Sigmoid colon (tissue), 7 donors: ENCODE data around the gene BOD1. TPM values are rescaled to one million over a fixed set of nuclear protein-coding genes. Genes with fewer than 3 reads are reported as not detected.

Experiments
- DNase-seq: peaks from one replicate; pipeline ENCODE4 v3.0.0-alpha.2; 2019
- H3K27ac ChIP-seq, 4 donors: fragments of 200-600 bp; sonication (generic); one replicate each; pipeline ENCODE4 v1.5.1; 2016 to 2019; ENCODE audit warnings: mild to moderate bottlenecking in 1 of 4
- H3K27me3 ChIP-seq, 3 donors: fragments of 200-600 bp; sonication (generic); one replicate each; pipeline ENCODE4 v1.5.1; 2019; ENCODE audit warnings: mild to moderate bottlenecking in 1 of 3
- H3K36me3 ChIP-seq, 4 donors: fragments of 200-600 bp; sonication (generic); one replicate each; pipeline ENCODE4 v1.5.1; 2016 to 2019
- H3K4me1 ChIP-seq, 4 donors: fragments of 200-600 bp; sonication (generic); one replicate each; pipeline ENCODE4 v1.5.1; 2017 to 2019
- H3K4me3 ChIP-seq, 4 donors: fragments of 200-600 bp; sonication (generic); one replicate each; pipeline ENCODE4 v1.5.1; 2017 to 2019; ENCODE audit warnings: mild to moderate bottlenecking in 2 of 4, moderate library complexity in 1 of 4
- H3K9me3 ChIP-seq, 4 donors: fragments of 200-600 bp in 3 of 4; sonication (generic) in 3 of 4; one replicate each; pipeline versions ENCODE4 v1.5.1 to v1.6.1; 2013 to 2019
- EP300 ChIP-seq, 4 donors: sonication (generic); formaldehyde crosslinking; IDR thresholded peaks; one replicate each; pipeline ENCODE4 v1.6.1; 2017; ENCODE audit warnings: antibody characterized with exemption in 4 of 4
- POLR2A ChIP-seq, 2 donors: fragments of 450-650 bp; IDR thresholded peaks; one replicate each; pipeline ENCODE4 v1.6.1; 2016; ENCODE audit warnings: antibody characterized with exemption in 2 of 2, mild to moderate bottlenecking in 2 of 2, moderate library complexity in 2 of 2
- POLR2AphosphoS5 ChIP-seq, 4 donors: sonication (generic); formaldehyde crosslinking; IDR thresholded peaks; one replicate each; pipeline ENCODE4 v1.6.1; 2017; ENCODE audit warnings: antibody characterized with exemption in 4 of 4
- WGBS, 2 donors: extraction: QIAGEN DNeasy Blood & Tissue Kit; methylation state at CpG; one replicate each; pipeline ENCODE4 v1.1.7; 2013; 5-methylcytosine and 5-hydroxymethylcytosine counted together
- intact Hi-C: fragments of 100-400 bp; cut with DNase I; formaldehyde crosslinking; loops from one replicate; pipeline ENCODE4 v1.15.1; 2023
- polyA plus RNA-seq, 3 donors: library from polyadenylated mRNA; stranded (reverse); fragments of 200-250 nt; gene quantifications; one replicate each; pipeline ENCODE4 v1.2.3, GENCODE V29; 2013
- total RNA-seq, 4 donors: library from RNA; depleted of rRNA; stranded (reverse); fragments of >200 nt; gene quantifications; one replicate each; pipeline ENCODE4 v1.1.0, GENCODE V29; 2016
- TF ChIP-seq, protein P1 (sequence below), 4 experiments: fragments of 450-650 bp in 3 of 4; fragments of 200-600 bp in 1 of 4; IDR thresholded peaks; one replicate each; pipeline ENCODE4 v1.5.1; 2016 to 2019; ENCODE audit warnings: antibody characterized with exemption in 4 of 4, mild to moderate bottlenecking in 3 of 4, moderate library complexity in 2 of 4
- donor health status: healthy with polysubstance abuse.
- donor health status: Bipolar disorder and iron deficiency.
- donor health status: healthy.

The BOD1 gene
- total and polyA plus RNA-seq, 7 donors = 17.6 to 71.3 (median 39.3) TPM

DNA sequence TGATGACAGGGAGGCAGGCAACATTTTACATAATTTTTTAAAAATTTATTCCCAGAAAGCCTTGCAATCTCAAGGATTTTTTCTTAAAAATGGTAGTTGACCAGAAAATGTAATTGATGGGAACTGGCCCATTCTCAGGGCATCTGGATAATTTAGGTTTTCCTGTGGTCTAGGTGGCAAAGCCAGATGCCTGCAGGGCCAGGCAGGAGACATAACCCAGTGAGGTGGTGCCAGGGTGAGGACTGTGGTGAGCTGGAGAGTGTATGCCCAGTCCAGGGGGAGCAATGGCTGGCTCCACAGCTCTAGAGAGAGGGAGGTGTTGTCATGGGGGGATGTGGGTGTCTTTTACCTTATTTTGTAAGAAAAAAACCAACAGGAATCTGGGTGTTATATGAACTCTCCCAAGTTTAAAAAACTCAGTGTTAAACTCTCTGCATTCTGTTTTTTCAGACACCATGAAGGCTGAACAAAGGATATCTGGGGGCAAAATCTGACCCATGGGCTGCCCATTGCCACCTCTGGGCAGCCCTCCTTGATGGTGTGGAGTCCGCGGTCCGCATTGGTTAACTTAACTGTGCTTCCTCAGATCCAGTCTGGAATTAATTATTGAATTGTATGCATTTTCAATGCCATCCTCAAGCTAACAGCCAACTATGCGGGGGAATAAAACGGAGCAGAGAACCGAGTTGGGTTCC is 43.9 kb downstream of the BOD1 start:
- intact Hi-C loops = loop anchor here (1.0 to 10.0 kb wide), 3 partner anchors 75 to 278 kb away; no protein-coding TSS in a partner anchor
- Histone ChIP-seq H3K36me3 (no peaks in the 10 kb centered on the region), H3K27ac (peak overlapping the region in 1 of 4 donors; percentile 20), H3K4me3 (no peak overlapping the region), H3K27me3 (no peaks in the 10 kb centered on the region), H3K9me3 (peaks cover 0 to 4% (median 0%) of the 10 kb centered on the region in 4 donors), H3K4me1 (peaks cover 0 to 20% (median 10%) of the 10 kb centered on the region in 4 donors)
- TF ChIP-seq POLR2AphosphoS5 (IDR thresholded peaks at IDR 0.05) (peak in 2 of 4 donors; percentile 29 to 50), POLR2A (IDR thresholded peaks at IDR 0.05) (no peak), EP300 (IDR thresholded peaks at IDR 0.05) (no peak)
- TF ChIP-seq, protein P1, sequence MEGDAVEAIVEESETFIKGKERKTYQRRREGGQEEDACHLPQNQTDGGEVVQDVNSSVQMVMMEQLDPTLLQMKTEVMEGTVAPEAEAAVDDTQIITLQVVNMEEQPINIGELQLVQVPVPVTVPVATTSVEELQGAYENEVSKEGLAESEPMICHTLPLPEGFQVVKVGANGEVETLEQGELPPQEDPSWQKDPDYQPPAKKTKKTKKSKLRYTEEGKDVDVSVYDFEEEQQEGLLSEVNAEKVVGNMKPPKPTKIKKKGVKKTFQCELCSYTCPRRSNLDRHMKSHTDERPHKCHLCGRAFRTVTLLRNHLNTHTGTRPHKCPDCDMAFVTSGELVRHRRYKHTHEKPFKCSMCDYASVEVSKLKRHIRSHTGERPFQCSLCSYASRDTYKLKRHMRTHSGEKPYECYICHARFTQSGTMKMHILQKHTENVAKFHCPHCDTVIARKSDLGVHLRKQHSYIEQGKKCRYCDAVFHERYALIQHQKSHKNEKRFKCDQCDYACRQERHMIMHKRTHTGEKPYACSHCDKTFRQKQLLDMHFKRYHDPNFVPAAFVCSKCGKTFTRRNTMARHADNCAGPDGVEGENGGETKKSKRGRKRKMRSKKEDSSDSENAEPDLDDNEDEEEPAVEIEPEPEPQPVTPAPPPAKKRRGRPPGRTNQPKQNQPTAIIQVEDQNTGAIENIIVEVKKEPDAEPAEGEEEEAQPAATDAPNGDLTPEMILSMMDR (IDR thresholded peaks at IDR 0.05) = no peak
- 27 to 29% methylated on average over 6 of the region's 6 CpGs for WGBS, 2 donors
- DNase-seq = peak; percentile 60

DNA sequence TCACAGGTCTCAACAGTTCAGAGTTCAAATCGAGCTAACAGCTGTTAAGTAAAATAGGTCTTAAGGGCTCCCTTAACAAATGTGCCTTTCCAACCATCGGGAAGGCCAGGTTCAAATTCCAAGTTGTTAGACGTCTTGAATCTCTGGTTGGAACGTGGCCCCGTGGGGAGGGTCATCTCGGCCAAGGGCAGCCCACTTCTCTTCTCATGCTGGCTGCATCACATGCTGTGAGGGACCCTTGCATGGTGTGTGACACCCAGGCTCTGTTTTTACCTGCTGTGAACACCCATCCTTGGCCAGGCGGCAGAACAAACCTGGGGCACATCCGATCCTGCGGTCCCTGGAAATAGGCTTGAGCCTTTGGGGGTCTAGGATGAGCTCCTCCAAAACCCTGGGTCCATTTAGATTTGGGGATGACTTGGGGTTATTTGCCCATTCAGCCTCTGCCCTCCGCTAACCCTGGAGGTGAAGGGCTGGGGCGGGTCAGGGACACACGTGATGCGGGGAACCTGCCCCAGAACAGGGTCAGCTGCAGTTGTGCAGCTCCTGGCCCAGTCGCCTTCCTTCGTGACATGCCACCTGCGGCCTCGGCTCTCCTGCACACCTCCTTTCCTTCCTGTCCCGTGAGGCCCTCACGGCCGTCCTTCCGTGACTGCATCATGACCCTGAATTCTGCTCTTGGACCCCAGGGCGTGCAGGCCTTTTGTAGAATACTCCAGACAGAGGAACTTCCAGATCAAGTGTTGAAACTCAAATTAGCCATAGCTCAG is 45.9 kb downstream of the BOD1 start:
- peak; percentile 41 for DNase-seq
- Histone ChIP-seq H3K9me3 (peaks cover 0 to 4% (median 0%) of the 10 kb centered on the region in 4 donors), H3K27ac (no peak overlapping the region), H3K4me1 (peaks cover 0 to 20% (median 10%) of the 10 kb centered on the region in 4 donors), H3K27me3 (no peaks in the 10 kb centered on the region), H3K4me3 (no peak overlapping the region), H3K36me3 (no peaks in the 10 kb centered on the region)
- TF ChIP-seq POLR2A (IDR thresholded peaks at IDR 0.05) = no peak
- TF ChIP-seq, protein P1 (IDR thresholded peaks at IDR 0.05) = no peak
- TF ChIP-seq POLR2AphosphoS5 (IDR thresholded peaks at IDR 0.05) = no peak
- TF ChIP-seq EP300 (IDR thresholded peaks at IDR 0.05) = no peak
- WGBS, 2 donors = 74 to 87% methylated on average over 22 of the region's 22 CpGs
- intact Hi-C loops = loop anchor here (5.0 to 10.0 kb wide), 2 partner anchors 73 to 236 kb away; no protein-coding TSS in a partner anchor

DNA sequence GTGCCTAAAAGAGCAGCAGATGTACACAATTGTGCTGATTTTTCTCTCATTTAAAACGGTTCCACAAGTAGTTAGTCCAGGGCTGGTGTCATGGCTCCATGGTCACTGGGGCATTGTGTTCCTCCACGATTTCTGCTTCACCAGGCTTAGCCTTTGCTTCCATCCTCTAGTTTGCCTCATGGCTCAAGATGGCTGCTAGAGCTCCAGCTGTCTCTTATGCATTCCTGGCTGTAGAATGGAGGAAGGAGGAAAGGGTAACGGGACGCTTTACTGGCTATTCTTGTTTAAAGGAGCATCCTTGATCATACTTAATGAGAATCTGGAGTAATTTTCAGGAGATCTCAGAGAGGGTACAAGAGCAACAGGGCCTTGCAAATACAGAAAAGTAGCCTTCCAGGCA is 47.7 kb downstream of the BOD1 start:
- Histone ChIP-seq H3K27ac (no peak overlapping the region), H3K27me3 (no peaks in the 10 kb centered on the region), H3K4me1 (peaks cover 0 to 20% (median 10%) of the 10 kb centered on the region in 4 donors), H3K4me3 (no peak overlapping the region), H3K9me3 (peaks cover 0 to 4% (median 0%) of the 10 kb centered on the region in 4 donors), H3K36me3 (no peaks in the 10 kb centered on the region)
- intact Hi-C loops = no loop called here
- no peak for TF ChIP-seq POLR2AphosphoS5 (IDR thresholded peaks at IDR 0.05)
- TF ChIP-seq, protein P1 (IDR thresholded peaks at IDR 0.05) = no peak
- no peak for TF ChIP-seq EP300 (IDR thresholded peaks at IDR 0.05)
- no peak for TF ChIP-seq POLR2A (IDR thresholded peaks at IDR 0.05)
- 81 to 85% methylated on average over 4 of the region's 4 CpGs for WGBS, 2 donors
- no peak for DNase-seq

DNA sequence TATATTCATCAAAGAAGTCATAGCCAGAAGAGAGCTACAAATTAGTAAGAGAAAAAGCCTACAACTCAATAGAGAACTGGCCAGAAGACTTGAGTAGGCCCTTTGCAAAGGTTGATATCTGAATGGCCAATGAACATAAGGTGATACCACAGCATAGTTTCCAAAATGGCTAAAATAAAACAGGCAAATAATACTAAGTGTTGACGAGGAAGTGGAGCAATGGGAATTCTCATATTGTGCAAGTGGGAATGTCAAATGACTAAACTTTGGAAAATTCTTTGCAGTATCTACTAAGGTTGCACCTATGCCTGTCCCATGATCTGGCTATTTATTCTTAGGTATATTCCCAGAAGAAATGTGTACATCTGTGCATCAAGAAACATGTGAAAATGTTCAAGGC is 48.3 kb downstream of the BOD1 start:
- peaks cover 0 to 16% (median 8%) of the 10 kb centered on the region in 4 donors for H3K4me1 ChIP-seq
- no peak for TF ChIP-seq POLR2A (IDR thresholded peaks at IDR 0.05)
- no peak for TF ChIP-seq EP300 (IDR thresholded peaks at IDR 0.05)
- TF ChIP-seq, protein P1 (IDR thresholded peaks at IDR 0.05) = no peak
- no peak for TF ChIP-seq POLR2AphosphoS5 (IDR thresholded peaks at IDR 0.05)
- WGBS, 2 donors = 90 to 91% methylated on average over 1 of the region's 1 CpG
- H3K9me3 ChIP-seq = peaks cover 0 to 4% (median 0%) of the 10 kb centered on the region in 4 donors
- intact Hi-C loops = no loop called here
- no peak for DNase-seq
- no peaks in the 10 kb centered on the region for H3K36me3 ChIP-seq
- H3K4me3 ChIP-seq = no peak overlapping the region
- no peaks in the 10 kb centered on the region for H3K27me3 ChIP-seq
- no peak overlapping the region for H3K27ac ChIP-seq
